DMS53 treated with DMSO at 0.1 percent for 48 hours (cell line): ENCODE results near the gene ZNF132.

Experiments
- DNase-seq: peaks from one replicate; lab custom pipeline; 2025; ENCODE audit not compliant: unreplicated experiment; lab: John Stamatoyannopoulos, UW

Gene ZNF132

DNA sequence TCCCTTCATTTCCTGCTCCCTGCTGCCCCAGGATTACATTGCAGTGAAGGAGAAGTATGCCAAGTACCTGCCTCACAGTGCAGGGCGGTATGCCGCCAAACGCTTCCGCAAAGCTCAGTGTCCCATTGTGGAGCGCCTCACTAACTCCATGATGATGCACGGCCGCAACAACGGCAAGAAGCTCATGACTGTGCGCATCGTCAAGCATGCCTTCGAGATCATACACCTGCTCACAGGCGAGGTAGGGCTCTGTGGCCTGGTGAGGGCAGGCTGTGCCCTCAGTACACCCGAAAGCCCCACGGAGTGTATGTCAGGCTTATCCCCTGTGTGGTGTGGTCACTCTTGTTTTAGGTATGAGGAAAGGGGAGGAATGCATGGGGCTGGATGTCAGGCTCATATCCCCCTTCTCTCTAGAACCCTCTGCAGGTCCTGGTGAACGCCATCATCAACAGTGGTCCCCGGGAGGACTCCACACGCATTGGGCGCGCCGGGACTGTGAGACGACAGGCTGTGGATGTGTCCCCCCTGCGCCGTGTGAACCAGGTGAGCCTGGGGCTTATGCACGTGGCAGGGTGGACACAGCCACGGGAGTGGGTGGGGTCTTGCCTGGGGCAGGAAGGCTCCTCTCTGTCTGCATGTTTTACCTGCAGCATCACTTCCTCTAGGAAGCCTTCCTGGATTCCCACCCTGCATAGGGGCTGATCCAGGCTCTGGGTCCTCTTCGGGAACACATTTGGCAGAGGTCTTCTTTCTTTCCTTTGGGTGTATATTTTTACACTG lies 46.8 kb downstream of the ZNF132 start:
- DNase-seq: no peak

DNA sequence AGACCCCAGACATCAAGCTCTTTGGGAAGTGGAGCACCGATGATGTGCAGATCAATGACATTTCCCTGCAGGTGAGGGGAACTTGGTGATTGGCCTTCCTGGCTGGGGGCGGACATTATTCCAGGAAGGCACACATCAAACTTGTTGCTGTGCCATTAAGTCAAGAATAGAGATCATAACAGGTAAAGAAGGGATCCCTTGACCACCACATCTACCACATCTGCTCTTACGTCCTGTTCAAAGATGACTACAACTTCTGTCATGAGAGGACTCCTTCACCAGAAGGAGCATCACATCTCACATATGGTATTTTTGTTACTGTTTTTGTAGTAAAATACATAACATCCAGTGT lies 51.8 kb downstream of the ZNF132 start:
- no peak for DNase-seq

DNA sequence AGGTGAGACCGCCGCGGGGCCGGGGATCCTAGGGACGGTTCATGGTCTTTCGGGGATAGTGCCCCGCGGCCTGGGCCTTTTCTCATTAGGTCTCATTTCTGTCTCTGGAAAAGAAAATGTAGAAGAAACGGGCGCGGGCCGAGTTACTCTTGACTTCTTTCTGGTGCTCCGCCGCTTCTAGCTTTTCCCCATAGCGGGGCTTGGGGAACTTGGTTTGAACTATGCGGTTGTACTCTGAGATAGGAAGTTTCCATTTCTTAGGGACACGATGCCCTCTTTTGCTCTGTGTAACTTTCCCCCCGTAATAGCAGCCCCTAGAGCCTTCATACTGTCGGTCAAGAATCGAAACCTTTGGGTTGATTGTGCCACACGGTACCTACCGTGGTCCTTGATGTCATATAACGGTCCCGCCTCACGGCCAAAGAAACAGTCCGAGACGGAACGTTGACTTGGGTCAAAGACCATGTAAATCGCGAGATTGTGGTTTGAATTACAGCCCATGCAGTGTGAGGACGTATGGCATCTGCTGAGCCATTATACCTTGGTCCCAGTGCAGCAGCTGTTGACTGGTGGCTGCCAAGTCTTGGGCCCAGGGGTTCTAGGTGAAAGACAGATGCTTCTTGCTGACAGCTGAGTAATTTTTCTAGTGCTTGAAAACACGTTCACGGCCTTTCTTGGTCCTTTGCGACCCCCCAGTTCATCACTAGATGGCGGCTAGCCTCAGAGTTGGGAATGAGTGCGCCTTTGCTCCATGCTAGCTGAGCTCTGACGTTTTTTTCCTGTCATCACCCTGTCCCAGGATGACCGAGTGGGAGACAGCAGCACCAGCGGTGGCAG lies 52.4 kb downstream of the ZNF132 start:
- DNase-seq: no peak

DNA sequence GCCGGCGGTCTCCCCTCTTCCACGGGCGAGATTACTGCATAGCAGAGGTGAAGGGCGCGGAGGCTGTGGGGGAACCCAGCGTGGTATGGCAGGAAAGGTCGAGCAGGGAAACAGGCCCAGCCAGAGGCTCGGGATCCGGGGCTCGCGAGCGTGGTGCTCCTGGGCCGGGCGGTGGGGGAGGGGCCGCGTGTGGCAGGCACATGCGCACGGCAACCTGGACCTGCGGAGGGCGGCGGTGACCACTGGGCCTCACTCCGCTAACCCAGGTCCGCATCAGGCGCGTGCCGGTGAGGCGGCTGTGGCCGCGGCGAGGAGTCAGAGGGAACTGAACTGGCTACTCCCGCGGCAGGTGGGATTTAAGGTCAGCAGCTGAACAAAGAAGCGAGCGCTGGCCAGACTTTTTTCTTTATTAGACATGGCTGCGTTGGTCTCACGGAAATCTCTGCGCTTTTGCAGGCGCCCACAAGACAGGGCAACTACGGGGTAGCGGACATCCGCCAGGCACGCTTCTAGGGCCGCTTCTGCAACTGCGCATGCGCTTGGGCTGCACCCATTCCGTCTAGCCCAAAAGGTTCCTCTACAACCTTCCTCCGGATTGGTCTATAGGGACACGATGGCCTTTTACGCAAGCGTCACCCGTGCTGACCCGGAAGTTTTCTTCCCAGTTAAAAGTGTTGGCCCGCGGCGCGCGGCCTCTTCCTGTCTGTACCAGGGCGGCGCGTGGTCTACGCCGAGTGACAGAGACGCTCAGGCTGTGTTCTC lies 53.2 kb downstream of the ZNF132 start, which contains the start of gene RPS5:
TSS of gene RPS5 (plus strand) at position 694 of the 762 bp plus-strand sequence. CDS start 869 bp downstream, outside the sequence.
- peak; percentile 98 for DNase-seq

DNA sequence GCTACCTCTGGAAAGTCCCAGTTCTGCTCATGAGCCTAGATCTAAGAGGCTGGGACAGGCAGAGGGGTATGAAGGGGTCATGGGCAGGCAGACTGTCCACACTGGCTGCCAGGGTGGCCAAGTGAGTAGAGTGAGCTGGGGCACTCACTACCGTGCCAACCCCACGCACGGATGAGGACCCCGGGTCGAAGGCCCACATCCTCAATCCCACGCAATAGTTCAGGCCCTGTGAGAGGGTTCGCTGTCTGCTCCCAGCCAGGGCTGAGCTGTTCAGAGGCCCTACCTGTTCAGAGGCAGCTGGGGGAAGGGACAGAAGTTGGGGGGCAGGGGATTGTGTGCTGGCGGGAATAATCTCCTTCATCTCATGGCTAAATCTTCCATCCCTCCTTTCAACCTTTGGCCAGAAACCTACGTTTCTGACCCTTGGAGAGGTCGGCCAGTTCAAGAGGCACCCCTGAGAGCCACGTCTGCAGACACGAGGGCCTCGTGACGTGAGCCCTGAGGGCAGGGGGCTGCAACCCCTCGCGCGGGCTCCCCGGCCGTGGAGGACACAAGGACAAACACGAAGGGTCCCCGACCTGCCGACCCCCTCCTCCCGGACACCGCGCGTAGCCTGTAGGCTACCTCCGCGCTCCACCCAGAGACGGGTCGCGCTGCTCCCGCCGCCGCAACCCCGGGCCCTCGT lies 53.9 kb downstream of the ZNF132 start:
- DNase-seq: no peak

DNA sequence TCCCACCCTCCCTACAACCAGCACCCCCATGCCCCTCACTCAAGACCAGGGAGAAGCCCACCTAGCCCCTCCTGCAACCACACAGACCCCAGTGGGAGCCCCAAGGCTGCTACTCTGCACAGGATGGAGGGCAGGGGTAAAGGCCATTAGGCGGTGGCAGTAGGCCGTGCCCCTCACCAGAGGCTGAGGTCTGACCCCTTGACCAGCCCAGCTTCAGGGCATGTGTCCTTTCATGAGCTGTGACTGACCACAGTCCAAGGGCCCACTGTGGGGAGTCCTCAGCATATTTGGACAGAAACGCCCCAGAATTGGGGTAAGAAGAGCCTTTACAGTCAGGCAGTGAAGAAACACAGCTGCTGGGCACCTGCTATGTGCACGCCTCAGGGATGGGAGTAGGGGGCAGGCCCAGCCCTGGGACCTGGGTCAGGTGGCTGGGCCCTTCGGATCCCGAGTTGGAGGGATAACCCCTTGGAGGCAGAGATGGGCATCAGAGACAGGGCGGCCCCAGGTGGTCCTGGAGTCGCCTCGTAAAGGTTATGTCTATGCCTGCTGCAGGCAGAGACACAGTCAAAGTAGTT lies 54.6 kb downstream of the ZNF132 start:
- DNase-seq: no peak

DNA sequence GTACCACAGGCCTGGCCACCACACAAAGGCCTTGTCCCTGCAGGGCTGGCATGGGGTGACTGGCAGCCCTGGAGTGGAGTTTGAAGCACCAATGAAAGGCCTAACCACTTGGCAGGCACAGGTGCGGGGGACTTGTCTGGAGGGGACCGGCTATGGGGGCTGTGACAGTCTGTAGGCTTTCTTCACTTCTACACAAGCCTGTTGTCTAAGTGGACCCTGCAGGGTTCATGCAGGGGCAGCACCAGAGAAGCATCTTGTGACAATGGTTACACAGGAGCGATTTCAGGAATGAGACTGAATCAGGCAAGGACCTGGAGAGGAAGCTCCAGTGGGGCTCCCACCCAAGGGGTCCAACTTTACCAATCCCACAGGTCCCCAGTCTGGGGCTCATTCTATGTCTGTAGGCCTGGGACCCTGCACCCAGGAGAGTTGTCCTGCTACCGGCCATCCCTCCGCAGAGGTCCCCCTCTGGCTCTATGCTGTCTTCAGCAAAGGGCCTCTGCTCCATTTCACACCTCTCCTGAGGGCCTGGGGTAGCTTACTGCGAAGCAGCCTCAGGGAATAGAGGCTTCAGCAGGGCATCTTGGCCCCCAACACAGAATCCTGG lies 56.9 kb downstream of the ZNF132 start:
- DNase-seq: no peak
